KOPT-K1 (cell line): Measurements from ENCODE around the gene ERG.

Source experiments
- H3K27ac ChIP-seq: fragments of 200-600 bp; sonication (generic); 2 replicates; pipeline ENCODE4 v1.5.1; 2016; ENCODE audit warnings: antibody characterized with exemption, mild to moderate bottlenecking, low read depth, low read length; ENCODE audit not compliant: poor library complexity, severe bottlenecking
- H3K36me3 ChIP-seq: fragments of 200-600 bp; sonication (generic); 2 replicates; pipeline ENCODE4 v1.5.1; 2017; ENCODE audit warnings: antibody characterized with exemption, mild to moderate bottlenecking, low read length, moderate library complexity; ENCODE audit not compliant: insufficient read depth
- H3K9me3 ChIP-seq: fragments of 200-600 bp; sonication (generic); 2 replicates; pipeline ENCODE4 v1.5.1; 2017; ENCODE audit warnings: antibody characterized with exemption, low read length, mild to moderate bottlenecking; ENCODE audit not compliant: insufficient read depth, poor library complexity, severe bottlenecking

Gene ERG

GRCh38 chr21:38351176-38351959 lies 146.9 kb downstream of the ERG start:
- Histone ChIP-seq H3K36me3 (no peaks in the 10 kb centered on the region), H3K27ac (no peak overlapping the region), H3K9me3 (no peaks in the 10 kb centered on the region)

- Histone ChIP-seq H3K9me3 (no peaks in the 10 kb centered on the region), H3K36me3 (no peaks in the 10 kb centered on the region), H3K27ac (no peak overlapping the region)
Measured at GRCh38 chr21:38350684-38351083, 147.6 kb downstream of the ERG start.

GRCh38 chr21:38349977-38350376 lies 148.3 kb downstream of the ERG start:
- Histone ChIP-seq H3K36me3 (no peaks in the 10 kb centered on the region), H3K9me3 (no peaks in the 10 kb centered on the region), H3K27ac (no peak overlapping the region)

- Histone ChIP-seq H3K36me3 (no peaks in the 10 kb centered on the region), H3K9me3 (no peaks in the 10 kb centered on the region), H3K27ac (no peak overlapping the region)
Measured at GRCh38 chr21:38349111-38349746, 149.0 kb downstream of the ERG start.

- no peaks in the 10 kb centered on the region for H3K9me3 ChIP-seq
- H3K27ac ChIP-seq: no peak overlapping the region
- H3K36me3 ChIP-seq: no peaks in the 10 kb centered on the region
Measured at GRCh38 chr21:38346286-38346685, 152.0 kb downstream of the ERG start.

GRCh38 chr21:38343691-38344090 lies 154.6 kb downstream of the ERG start:
- no peaks in the 10 kb centered on the region for H3K9me3 ChIP-seq
- no peak overlapping the region for H3K27ac ChIP-seq
- no peaks in the 10 kb centered on the region for H3K36me3 ChIP-seq

- H3K9me3 ChIP-seq: no peaks in the 10 kb centered on the region
- no peak overlapping the region for H3K27ac ChIP-seq
- no peaks in the 10 kb centered on the region for H3K36me3 ChIP-seq
Measured at GRCh38 chr21:38342739-38343138, 155.5 kb downstream of the ERG start.

- Histone ChIP-seq H3K9me3 (no peaks in the 10 kb centered on the region), H3K27ac (no peak overlapping the region), H3K36me3 (no peaks in the 10 kb centered on the region)
Measured at GRCh38 chr21:38341546-38342012, 156.7 kb downstream of the ERG start.

- H3K36me3 ChIP-seq: no peaks in the 10 kb centered on the region
- H3K27ac ChIP-seq: no peak overlapping the region
- H3K9me3 ChIP-seq: no peaks in the 10 kb centered on the region
Measured at GRCh38 chr21:38340131-38340530, 158.1 kb downstream of the ERG start.

- Histone ChIP-seq H3K36me3 (no peaks in the 10 kb centered on the region), H3K27ac (no peak overlapping the region), H3K9me3 (no peaks in the 10 kb centered on the region)
Measured at GRCh38 chr21:38337793-38338192, 160.5 kb downstream of the ERG start.

- Histone ChIP-seq H3K9me3 (peaks cover 5% of the 10 kb centered on the region), H3K36me3 (no peaks in the 10 kb centered on the region), H3K27ac (no peak overlapping the region)
Measured at GRCh38 chr21:38334866-38335265, 163.4 kb downstream of the ERG start.

- Histone ChIP-seq H3K9me3 (peaks cover 5% of the 10 kb centered on the region), H3K36me3 (no peaks in the 10 kb centered on the region), H3K27ac (no peak overlapping the region)
Measured at GRCh38 chr21:38333301-38334272, 164.7 kb downstream of the ERG start.

- no peak overlapping the region for H3K27ac ChIP-seq
- H3K9me3 ChIP-seq: peaks cover 5% of the 10 kb centered on the region
Measured at GRCh38 chr21:38330666-38331065, 167.6 kb downstream of the ERG start.

More at GRCh38 chr21:38330666-38331065, 167.6 kb downstream of the ERG start:
- no peaks in the 10 kb centered on the region for H3K36me3 ChIP-seq
